ENCODE data around the gene CMBL.
"Not testable (repeated sequence)": the region's sequence is repeated elsewhere in the genome, so short reads cannot be mapped to it uniquely, and the experiment has no call there.

CMBL gene

DNA sequence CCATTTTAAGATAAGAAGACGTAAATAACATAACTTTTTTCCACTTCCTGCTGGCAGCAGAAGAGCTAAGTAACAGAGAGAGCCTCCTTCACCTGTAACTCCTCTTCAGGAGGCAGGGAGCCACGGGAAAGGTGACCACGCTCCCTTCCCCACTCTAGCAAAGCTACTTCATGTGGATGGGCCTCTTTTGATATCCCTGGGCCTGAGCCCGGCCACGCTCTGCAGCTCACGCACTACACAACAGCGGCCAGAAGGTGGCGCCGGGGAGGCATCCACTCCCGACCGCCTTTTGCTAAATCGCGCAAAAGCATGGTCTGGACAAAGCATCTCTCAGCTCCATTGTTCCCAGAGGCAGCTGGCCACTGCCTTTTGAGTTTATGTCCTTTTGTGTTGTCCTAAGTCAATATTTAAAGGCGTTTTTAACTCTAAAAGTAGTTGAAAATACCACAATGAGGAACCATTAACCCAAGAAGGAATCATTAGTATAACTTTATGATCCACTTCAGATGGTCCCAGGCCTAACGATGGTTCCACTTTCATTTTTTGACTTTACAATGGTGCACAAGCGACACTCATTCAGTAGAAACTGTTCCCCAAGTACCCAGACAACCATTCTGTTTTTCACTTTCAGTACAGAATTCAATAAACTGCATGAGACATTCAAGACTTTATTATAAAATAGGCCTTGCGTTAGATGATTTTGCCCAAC is 23.6 kb downstream of the CMBL start:
- DNase-seq: peak; percentile 84

- no peak for DNase-seq
These were observed 27.6 kb downstream of the CMBL start for GRCh38 chr5:10279925-10280720.

DNA sequence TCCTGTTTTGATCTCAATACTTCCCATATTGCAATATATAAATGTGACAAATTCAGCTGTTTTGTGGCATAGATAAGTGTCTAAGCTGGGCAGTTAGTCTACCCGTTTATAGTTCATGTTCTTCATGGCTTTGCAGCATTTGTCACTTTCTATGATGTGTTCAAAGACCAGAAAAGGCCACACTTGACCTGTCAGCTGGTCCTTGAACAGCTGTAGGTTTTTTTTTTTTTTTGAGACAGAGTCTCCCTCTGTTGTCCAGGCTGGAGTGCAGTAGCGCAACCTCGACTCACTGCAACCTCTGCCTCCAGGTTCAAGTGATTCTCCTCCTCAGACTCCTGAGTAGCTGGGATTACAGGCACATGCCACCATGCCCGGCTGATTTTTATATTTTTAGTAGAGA is 28.4 kb downstream of the CMBL start:
- DNase-seq: no peak

DNA sequence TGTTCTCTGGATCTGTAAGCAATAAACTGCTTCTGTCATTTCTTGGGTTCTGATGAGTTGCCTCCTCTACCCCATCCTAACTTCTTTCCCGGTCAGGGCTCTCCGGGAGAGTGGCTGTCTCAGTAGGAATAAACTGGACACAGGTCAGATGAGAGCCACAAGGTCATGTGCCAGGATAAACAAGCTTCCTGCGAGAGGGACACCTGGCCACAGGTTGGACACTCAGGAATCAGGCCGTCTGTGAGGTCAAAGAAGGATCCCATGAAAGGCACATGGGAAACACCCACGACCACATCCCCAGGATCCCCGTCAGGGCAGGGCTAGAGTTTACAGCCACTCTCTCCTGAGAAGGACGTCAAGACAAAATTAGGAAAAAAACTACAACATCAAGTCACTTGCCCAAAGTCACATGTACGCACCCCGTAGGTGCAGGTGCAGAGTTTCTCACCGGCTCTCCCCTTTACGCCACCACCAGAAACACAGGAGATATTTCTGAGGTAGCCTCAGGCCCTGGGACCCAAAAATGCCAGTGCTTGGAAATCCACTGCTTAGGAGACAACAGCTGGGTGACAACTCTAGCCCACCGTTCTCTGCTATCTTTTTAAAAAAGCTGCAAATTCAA is 28.9 kb downstream of the CMBL start:
- no peak for DNase-seq

DNA sequence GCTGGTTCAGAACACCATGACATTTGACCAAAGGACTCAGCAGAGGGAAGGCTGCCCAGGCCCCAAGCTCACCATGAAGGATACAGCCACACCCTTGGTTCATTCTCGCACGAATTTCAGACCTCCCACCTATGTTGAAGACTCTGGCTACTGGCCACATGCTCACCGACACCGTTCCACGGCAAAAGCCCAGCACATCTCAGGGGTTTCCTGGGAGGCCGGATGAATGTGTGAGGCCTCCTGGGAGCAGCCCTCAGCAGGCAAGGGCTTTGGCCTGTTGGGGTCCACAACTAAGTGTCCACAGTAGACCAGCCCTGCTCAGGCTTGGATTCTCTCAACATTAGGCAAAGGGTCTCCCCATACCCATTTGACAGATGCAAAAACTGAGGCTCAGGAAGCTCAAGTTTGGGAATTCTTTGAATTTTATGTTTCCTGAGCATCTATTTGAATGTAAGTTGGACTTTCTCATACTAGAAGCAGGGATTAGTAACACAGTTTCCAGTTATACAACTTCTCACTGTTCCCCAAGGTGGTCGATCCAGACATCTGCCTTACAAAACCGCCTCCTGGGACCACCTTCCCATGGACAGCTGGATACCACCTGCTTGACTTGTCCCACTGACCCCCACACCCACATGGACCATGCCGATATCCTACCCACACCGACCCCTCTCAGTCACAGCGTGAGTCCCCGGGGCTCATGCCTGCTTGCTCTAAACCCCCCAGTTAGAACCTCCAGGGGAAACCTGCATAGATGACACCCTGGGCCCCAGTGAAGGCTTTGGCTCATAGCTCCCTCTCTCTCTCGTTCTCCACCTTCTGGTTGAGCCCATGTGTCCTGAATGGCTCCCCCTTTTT is 29.7 kb downstream of the CMBL start:
- no peak for DNase-seq

DNA sequence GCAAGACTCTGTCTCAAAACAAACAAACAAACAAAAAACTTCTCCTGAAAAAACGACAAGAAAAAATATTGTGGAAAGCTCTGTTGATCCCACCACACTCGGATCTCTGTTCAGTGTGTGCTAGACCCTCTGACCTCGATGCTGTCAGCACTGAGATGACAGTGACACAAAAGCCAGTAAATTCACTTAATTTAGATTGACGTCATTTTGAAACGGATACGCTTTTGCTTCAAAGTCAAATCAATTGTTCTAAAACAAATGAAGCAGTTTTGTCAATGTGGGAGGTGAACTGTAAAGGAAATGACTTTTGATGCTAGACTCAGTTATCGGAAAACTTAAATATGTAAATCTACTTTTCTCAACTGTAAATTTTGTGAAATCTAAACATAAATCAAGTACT is 31.0 kb downstream of the CMBL start:
- DNase-seq: no peak

GRCh38 chr5:10275991-10276390 is 31.7 kb downstream of the CMBL start:
- DNase-seq: no peak

- no peak for DNase-seq
These were observed 32.2 kb downstream of the CMBL start for GRCh38 chr5:10275460-10275859.

DNA sequence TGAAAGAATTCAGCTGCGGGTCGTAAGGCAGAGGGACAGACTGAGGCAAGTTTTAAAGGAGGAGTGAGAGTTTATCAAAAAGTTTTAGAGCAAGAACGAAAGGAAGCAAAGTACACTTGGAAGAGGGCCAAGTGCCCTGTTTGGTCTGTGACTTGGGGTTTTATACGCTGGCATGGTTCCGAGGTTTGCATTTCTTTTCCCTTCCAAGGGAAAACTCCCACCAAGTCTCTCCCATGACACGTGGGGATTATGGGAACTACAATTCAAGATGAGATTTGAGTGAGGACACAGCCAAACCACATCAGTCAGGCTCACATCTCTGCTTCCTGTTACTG is 34.9 kb downstream of the CMBL start:
- DNase-seq: not testable (repeated sequence)

- no peak for DNase-seq
These were observed 35.4 kb downstream of the CMBL start for GRCh38 chr5:10272053-10272874.

- no peak for DNase-seq
These were observed 39.6 kb downstream of the CMBL start for GRCh38 chr5:10268100-10268499.

GRCh38 chr5:10266839-10267238 is 40.9 kb downstream of the CMBL start:
- no peak for DNase-seq

- DNase-seq: no peak
These were observed 41.6 kb downstream of the CMBL start for GRCh38 chr5:10266137-10266536.

DNA sequence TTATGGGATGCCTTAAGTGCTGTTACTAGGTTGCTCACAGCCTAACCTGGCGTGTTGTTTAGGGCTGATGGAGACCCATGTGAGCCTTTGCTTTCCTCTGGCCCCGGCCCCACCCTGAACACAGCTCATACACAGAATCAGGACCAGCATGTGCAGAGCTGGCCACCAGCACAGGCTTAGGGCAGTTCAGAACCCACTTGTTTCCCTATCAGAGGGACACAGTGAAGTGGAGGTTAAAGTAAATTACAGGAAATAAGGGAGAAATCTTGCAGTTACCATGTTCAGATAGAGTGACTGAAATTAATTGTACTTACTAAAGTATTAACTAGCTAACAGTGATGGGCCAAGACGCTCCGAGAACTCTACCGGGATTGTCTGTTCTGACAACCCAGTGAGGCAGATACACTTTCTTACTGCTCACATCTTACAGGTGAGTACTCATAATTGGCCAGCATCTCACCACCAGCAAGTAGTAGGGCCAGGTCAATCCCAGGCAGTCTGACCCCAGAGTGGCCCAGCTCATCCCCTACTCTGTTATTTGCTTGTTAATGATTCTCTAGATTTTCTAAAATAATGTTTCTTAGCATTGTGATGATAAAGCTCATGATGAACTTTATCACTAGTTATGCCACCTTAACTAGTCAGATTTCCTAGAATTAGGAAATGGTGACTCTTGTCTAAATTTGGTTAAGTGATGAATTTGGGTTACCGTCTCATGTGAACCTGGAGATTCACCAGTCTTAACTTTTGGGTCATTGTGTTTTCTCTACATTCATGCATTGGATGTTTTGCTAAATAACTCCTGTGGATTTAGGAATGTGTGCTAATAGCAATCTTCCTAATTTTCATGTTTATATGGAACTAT is 42.2 kb downstream of the CMBL start:
- no peak for DNase-seq

GRCh38 chr5:10264604-10265003 is 43.1 kb downstream of the CMBL start:
- no peak for DNase-seq

- no peak for DNase-seq
These were observed 44.7 kb downstream of the CMBL start for GRCh38 chr5:10262995-10263394.

GRCh38 chr5:10262121-10262774 is 45.5 kb downstream of the CMBL start:
- DNase-seq: no peak

DNA sequence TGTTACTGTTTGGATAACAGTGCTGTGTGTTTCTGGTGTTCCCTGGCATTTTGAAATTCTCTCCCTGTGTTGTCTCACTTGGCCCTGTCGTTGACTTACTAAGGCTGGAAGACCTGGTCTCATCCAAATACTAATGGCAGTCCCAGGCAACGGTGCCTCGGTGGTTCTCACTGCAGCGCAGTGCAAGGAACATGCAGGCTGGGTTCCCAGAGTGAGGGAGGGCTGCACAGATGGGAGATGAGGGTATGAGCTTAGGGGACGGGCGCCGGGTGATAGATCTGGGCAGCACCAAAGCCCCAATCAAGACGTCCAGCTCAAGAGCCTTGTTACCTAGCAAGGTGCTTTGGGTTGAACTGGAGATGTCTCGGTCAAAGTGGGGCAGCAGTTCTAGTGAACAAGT is 46.6 kb downstream of the CMBL start:
- DNase-seq: no peak

GRCh38 chr5:10259899-10260298 is 47.8 kb downstream of the CMBL start:
- DNase-seq: no peak

DNA sequence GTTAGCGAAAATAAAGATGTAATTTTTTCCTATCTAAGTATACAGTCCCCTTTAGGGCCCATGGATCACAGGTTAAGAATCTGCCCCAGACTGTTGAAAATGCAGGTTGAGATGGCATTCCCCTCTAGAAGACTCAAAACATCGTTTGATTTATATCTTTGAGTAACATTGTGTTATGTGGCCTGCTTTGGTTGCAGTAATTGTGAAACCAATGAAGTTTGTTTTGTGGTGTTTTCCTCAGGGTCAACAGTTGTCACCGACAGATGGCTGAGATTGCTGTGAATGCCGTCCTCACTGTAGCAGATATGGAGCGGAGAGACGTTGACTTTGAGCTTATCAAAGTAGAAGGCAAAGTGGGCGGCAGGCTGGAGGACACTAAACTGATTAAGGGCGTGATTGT is 49.8 kb downstream of the CMBL start:
- DNase-seq: no peak

DNA sequence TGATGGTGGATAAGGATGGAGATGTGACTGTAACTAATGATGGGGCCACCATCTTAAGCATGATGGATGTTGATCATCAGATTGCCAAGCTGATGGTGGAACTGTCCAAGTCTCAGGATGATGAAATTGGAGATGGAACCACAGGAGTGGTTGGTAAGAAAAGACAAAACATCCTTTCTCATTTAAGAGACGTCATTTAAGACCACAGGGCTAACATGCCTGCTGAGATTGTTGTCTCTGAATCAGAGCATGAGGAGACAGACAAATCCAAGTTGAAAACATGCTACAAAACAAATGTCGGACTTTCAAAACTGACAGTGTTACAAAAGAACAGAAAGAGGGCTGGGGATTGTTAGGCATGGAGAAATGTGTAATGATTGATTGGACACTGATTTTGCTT is 53.0 kb downstream of the CMBL start:
- no peak for DNase-seq
